ENCODE results near the gene LCK.

DNA sequence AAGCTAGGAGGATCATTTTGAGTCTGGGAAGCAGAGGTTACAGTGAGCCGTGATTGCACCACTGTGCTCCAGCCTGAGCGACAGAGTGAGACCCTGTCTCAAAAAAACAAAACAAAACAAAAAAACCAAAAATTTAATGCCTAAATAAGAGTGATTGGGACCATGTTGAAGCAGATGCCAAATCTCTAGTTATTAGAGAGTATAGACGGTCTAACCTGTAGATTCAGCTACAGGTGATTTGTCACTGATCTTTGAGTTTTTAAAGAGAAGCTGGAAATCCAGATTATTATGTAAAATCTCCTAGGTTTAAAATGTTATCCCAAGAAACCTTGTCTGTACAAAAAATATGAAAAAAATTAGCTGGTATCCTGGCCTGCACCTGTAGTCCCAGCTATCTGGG, 52.3 kb downstream of the LCK start:
- TF ChIP-seq CTCF (tag by site-specific recombination; IDR thresholded peaks at IDR 0.05) (no peak), ZNF837 (tag by site-specific recombination; IDR thresholded peaks at IDR 0.05) (no peak), ZNF843 (tag by site-specific recombination; IDR thresholded peaks at IDR 0.05) (no peak), ZNF626 (tag by site-specific recombination; IDR thresholded peaks at IDR 0.05) (no peak), ZNF292 (tag by site-specific recombination; IDR thresholded peaks at IDR 0.05; ENCODE audit: borderline replicate concordance, low read depth) (no peak), ZNF426 (tag by site-specific recombination; IDR thresholded peaks at IDR 0.05) (no peak), PATZ1 (tag by site-specific recombination; IDR thresholded peaks at IDR 0.05) (no peak), ZNF501 (tag by site-specific recombination; IDR thresholded peaks at IDR 0.05) (no peak)
- TF ChIP-seq, protein P1, sequence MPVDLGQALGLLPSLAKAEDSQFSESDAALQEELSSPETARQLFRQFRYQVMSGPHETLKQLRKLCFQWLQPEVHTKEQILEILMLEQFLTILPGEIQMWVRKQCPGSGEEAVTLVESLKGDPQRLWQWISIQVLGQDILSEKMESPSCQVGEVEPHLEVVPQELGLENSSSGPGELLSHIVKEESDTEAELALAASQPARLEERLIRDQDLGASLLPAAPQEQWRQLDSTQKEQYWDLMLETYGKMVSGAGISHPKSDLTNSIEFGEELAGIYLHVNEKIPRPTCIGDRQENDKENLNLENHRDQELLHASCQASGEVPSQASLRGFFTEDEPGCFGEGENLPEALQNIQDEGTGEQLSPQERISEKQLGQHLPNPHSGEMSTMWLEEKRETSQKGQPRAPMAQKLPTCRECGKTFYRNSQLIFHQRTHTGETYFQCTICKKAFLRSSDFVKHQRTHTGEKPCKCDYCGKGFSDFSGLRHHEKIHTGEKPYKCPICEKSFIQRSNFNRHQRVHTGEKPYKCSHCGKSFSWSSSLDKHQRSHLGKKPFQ (tag by site-specific recombination; IDR thresholded peaks at IDR 0.05), result no peak
- TF ChIP-seq, protein P2, sequence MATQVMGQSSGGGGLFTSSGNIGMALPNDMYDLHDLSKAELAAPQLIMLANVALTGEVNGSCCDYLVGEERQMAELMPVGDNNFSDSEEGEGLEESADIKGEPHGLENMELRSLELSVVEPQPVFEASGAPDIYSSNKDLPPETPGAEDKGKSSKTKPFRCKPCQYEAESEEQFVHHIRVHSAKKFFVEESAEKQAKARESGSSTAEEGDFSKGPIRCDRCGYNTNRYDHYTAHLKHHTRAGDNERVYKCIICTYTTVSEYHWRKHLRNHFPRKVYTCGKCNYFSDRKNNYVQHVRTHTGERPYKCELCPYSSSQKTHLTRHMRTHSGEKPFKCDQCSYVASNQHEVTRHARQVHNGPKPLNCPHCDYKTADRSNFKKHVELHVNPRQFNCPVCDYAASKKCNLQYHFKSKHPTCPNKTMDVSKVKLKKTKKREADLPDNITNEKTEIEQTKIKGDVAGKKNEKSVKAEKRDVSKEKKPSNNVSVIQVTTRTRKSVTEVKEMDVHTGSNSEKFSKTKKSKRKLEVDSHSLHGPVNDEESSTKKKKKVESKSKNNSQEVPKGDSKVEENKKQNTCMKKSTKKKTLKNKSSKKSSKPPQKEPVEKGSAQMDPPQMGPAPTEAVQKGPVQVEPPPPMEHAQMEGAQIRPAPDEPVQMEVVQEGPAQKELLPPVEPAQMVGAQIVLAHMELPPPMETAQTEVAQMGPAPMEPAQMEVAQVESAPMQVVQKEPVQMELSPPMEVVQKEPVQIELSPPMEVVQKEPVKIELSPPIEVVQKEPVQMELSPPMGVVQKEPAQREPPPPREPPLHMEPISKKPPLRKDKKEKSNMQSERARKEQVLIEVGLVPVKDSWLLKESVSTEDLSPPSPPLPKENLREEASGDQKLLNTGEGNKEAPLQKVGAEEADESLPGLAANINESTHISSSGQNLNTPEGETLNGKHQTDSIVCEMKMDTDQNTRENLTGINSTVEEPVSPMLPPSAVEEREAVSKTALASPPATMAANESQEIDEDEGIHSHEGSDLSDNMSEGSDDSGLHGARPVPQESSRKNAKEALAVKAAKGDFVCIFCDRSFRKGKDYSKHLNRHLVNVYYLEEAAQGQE (tag by site-specific recombination; IDR thresholded peaks at IDR 0.05), result no peak
